ENCODE results near the gene CFAP100. TPM values are rescaled to one million over a fixed set of nuclear protein-coding genes. Genes with fewer than 3 reads are reported as not detected.
A peak's percentile ranks its signal among the peaks of the same experiment; 100 is the strongest.

CFAP100 gene
- total RNA-seq, 2 donors from 2014 or later, result not detected

GRCh38 chr3:126447456-126448106 is 52.9 kb downstream of the CFAP100 start:
- Histone ChIP-seq H3K27me3 (no peaks in the 10 kb centered on the region), H3K27ac (no peak overlapping the region), H3K4me1 (peaks cover 0 to 5% of the 10 kb centered on the region in 2 donors), H3K4me3 (no peak overlapping the region), H3K36me3 (peaks cover 47% of the 10 kb centered on the region), H3K9me3 (no peaks in the 10 kb centered on the region)
- TF ChIP-seq CTCF (IDR thresholded peaks at IDR 0.05), result no peak
- peak; percentile 34 for DNase-seq (ENCODE audit: low spot score)

DNA sequence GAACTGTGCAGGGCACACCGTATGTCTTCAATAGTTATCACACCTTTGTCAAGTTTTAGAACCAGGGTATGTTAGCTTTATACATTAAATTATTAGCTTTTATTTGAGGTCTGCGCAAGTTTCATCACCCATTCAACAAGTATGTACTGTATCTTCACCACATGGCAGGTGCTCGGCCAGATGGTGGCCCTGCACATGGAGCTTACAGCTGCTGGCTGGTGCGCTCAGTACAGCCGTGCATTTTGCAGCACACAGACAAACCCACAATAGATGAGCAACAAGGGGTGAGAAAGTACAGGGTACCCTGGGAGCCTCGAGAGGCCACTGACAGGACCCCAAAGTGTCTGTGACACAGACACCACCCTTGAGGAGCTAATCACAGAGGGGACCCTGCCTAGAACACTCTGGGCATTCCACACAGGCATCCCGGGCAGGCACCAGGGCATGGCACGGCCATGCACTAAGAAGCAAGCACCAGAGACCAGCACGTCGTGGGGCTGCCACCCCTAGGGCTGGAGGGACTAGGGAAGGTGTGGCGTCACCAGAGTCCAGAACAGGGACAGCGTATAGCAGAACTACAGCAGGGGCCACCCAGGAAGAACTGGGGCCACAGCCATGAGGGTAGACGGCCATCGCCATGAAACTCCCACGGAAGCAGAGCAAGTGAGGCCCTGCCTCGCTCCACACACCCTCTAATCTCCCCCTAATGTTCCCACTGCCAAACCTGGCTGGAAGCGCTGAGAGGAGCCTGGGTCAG is 53.6 kb downstream of the CFAP100 start:
- TF ChIP-seq CTCF (IDR thresholded peaks at IDR 0.05), result no peak
- no peaks in the 10 kb centered on the region for H3K27me3 ChIP-seq
- no peak overlapping the region for H3K27ac ChIP-seq
- H3K36me3 ChIP-seq, result peaks cover 44% of the 10 kb centered on the region
- H3K9me3 ChIP-seq, result no peaks in the 10 kb centered on the region
- H3K4me3 ChIP-seq, result no peak overlapping the region
- H3K4me1 ChIP-seq, result peaks cover 0 to 5% of the 10 kb centered on the region in 2 donors
- peak; percentile 48 for DNase-seq (ENCODE audit: low spot score)

GRCh38 chr3:126448893-126449180 is 54.1 kb downstream of the CFAP100 start:
- H3K4me1 ChIP-seq, result peaks cover 0 to 5% of the 10 kb centered on the region in 2 donors

DNA sequence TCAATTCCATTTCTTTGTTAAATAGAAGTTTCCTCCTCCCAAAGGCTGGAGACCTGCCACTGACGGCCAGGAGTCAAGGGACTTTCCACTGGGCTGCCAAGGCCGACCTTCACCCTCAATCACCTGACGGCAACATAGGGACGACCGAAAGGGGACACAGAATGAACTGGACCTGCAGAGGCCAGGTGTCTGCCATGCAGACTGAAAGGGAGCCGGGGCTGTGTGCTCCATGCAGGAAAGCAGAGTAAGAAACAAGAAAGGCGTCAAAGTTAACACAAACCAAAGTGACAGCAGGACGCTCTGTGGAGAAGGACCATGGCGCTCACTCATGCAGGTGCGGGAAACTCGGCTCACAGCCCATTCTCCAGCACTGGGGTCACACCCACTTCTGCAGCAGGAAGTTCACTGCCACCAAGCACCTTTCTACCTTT is 54.9 kb downstream of the CFAP100 start:
- Histone ChIP-seq H3K4me1 (peaks cover 0 to 5% of the 10 kb centered on the region in 2 donors), H3K9me3 (no peaks in the 10 kb centered on the region), H3K4me3 (no peak overlapping the region), H3K27ac (no peak overlapping the region), H3K27me3 (no peaks in the 10 kb centered on the region), H3K36me3 (peaks cover 46% of the 10 kb centered on the region)
- TF ChIP-seq CTCF (IDR thresholded peaks at IDR 0.05), result no peak
- DNase-seq (ENCODE audit: low spot score), result peak; percentile 34

More at GRCh38 chr3:126448893-126449180, 54.1 kb downstream of the CFAP100 start:
- DNase-seq (ENCODE audit: low spot score), result peak; percentile 47
- Histone ChIP-seq H3K36me3 (peaks cover 43% of the 10 kb centered on the region), H3K27me3 (no peaks in the 10 kb centered on the region), H3K27ac (no peak overlapping the region), H3K9me3 (no peaks in the 10 kb centered on the region), H3K4me3 (no peak overlapping the region)
- TF ChIP-seq CTCF (IDR thresholded peaks at IDR 0.05), result no peak

DNA sequence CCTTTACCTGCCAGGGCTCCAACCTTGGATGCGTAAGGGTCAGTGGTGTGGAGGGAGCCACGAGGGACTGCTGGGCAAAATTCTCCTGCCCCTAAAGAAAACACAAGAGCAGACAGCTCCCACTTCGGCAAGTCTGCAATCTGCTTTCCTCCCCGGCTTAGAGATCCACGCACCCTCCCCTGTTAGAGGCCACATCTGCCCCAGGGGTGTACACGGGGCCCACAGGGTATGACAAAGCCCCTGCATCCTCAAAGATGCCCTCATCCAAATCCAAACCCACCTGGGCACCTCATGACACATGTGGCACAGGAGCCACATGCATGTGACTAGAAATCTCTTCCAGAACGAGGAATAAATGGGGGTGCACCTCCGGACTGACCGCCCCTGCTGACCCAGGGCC is 55.5 kb downstream of the CFAP100 start:
- Histone ChIP-seq H3K27me3 (no peaks in the 10 kb centered on the region), H3K9me3 (no peaks in the 10 kb centered on the region), H3K27ac (no peak overlapping the region), H3K4me1 (peaks cover 0 to 5% of the 10 kb centered on the region in 2 donors), H3K4me3 (no peak overlapping the region), H3K36me3 (peaks cover 51% of the 10 kb centered on the region)
- DNase-seq (ENCODE audit: low spot score), result peak; percentile 38
- TF ChIP-seq CTCF (IDR thresholded peaks at IDR 0.05), result no peak
